ENCODE data around the gene LOXL3.
A peak's percentile ranks its signal among the peaks of the same experiment; 100 is the strongest.

Gene LOXL3, protein sequence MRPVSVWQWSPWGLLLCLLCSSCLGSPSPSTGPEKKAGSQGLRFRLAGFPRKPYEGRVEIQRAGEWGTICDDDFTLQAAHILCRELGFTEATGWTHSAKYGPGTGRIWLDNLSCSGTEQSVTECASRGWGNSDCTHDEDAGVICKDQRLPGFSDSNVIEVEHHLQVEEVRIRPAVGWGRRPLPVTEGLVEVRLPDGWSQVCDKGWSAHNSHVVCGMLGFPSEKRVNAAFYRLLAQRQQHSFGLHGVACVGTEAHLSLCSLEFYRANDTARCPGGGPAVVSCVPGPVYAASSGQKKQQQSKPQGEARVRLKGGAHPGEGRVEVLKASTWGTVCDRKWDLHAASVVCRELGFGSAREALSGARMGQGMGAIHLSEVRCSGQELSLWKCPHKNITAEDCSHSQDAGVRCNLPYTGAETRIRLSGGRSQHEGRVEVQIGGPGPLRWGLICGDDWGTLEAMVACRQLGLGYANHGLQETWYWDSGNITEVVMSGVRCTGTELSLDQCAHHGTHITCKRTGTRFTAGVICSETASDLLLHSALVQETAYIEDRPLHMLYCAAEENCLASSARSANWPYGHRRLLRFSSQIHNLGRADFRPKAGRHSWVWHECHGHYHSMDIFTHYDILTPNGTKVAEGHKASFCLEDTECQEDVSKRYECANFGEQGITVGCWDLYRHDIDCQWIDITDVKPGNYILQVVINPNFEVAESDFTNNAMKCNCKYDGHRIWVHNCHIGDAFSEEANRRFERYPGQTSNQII

DNA sequence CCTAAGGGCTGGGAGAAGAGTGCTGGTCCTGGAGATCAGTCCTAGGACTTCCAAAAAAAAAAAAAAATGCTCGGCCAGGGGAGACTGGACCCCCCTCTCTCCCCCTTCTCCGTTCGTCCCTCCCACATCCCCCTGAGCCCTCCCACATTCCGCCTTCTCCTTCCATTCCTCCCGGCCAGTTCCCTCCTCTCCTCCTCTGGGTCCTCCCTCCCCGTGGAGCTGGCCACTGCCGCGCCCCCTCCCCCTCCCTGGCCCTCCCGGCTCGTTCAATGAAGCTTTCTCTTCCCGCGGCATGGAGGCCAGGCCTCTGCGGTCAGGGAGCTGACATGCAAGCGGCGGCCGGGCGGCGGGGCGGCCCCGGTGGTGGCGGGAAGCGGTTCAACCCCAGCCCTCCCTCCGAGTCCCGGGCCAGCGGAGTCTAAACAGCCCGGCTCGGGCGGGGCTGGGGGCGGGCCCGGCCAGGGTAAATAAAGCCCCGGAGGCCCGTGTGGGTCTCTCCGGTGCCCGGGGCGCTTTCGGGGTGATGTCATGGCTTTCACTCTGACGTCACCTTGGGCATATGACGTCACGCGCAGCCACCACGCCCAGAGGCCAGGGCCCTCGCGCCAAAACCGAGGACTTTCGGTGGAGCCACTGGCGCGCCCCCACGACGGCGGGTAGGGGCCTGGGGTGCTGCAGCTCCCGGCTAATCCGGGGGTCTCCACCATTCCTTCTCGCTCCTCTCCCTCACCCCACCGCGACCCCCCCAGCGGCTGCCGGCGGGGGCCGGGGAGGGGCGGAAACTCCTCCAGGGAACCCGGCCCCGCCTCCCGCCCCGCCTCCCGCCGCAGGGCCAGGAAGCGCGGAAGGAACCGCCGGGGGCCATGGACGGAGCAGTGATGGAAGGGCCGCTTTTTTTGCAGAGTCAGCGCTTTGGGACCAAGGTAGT is at the start of gene LOXL3, which contains the start of gene DOK1:
Gene LOXL3 (minus strand): TSS at position 51 of the 928 bp plus-strand sequence. CDS start 1,308 bp downstream, outside the sequence.
Gene DOK1 (plus strand): TSS at position 829 of the 928 bp plus-strand sequence. CDS start 35 bp downstream, at position 864.
- peak; percentile 55 to 64 for DNase-seq

DNA sequence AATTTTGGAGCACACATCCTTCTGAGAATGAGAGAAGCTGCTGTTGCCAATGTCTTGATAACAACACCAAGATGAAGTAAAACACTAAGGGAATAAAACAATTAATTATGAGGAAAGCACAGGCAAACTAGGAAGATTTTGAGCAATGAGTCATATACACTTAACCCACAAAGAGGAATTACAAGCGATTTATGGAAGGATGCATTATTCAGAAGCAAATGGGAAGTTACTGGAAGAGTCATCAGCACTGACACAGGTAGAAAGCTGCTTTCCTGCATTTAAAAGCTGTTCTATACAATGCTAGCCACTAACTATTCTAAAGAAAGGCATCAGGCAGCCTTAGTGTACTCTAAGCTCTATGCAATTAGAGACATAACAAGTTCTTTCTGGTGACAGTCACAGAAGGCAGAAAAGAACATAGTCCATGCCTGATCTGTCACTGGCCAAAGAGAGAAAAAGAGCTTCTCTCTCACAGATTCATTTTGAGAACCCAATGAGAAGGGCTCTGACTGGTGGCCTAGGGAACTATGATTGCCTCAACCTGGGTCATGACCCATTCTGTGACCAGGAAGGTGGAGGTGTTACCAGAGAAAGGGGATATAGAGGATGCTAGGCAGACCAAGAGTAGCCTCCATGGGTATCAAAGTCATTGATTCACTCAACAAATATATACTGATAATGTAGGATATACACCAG is 49.0 kb upstream of the LOXL3 start:
- no peak for DNase-seq

DNA sequence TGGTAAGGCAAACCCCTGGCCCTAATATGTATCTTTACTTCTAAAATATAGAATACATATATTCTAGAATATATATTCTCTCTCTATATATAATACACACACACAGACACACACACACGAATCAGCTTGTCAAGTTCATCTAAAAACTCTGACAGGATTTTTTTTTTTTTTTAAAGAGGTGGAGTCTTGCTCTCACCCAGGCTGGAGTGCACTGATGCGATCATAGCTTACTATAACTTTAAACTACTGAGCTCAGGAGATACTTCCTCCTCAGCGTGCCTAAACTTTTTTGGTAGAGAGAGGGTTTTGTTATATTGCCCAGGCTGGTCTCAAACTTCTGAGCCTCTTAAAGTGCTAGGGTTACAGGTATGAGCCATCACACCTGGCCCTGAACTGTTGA is 45.9 kb upstream of the LOXL3 start:
- DNase-seq: no peak

DNA sequence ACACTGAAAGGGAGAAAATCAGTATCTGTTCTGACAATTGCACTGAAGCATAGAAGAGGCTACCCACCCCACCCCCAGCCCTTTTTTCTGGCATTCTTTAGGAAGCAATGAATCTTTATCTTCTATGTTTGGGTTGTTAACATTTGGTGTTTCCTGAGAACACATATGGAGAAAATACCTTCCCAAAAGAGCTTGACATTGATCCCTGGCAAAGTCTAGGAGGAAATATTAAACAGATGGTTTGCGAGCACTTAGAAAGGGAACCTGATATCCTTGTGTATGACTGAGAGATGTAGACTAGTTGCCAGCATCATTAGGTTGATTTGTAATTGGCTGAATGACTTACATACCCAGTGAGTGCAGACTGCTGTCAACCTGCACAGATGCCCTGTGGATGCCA is 43.7 kb upstream of the LOXL3 start:
- DNase-seq: peak; percentile 16 to 48

DNA sequence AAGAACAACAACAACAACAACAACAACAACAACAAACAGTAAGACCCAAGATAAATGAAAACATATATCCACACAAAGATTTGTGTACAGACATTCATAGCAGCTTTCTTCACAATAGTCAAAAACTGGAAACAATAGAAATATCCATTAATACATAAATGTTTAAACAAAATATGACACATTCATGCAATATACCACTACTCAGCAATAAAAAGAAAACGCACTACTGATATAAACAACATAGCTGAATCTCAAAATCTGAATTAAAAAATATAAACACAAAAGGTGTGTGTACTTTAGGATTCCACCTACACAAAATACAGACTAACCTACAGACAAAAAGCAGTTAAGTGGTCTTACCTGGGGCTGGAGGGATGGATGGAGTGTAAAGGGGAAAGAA is 42.8 kb upstream of the LOXL3 start:
- no peak for DNase-seq

DNA sequence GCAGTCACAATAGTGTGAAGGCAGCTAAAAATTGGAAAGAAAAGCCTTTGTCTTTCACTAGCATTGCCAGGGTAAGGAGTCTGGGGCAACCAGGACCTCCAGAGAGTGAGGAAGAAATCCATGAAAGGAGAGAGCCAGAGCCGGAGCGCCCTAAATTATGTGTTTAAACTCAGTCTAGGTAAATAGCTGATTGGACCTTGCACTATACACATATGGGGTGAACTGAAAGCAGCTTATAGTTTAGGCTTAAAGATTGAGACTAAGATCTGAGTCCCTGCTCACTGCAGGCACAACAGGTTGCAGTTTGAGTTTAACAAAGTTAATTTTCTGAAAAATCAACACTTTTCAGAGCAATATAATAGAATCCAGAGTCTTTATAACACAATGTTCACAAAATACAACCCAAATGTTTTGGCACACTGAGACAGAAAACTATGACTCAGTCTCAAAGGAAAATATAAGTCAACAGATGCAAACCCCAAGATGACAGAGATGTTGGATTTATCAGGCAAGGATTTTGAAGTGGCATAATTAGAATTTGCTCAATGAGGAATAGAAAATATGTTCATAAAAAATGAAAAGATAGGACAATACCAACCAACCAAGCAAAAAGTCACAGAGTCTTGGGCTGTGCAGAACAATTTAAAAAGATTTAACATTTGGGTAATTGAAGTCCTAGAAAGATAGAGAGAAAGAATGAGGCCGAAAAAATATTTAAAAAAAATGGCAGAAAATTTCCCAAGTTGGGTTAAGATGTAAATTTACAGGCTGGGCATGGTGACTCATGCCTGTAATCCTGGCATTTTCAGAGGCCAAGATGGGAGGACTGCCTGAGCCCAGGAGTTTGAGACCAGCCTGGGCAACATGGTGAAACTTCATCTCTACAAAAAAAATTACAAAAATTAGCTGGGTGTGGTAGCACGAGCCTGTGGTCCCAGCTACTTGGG is 40.4 kb upstream of the LOXL3 start:
- DNase-seq: no peak

DNA sequence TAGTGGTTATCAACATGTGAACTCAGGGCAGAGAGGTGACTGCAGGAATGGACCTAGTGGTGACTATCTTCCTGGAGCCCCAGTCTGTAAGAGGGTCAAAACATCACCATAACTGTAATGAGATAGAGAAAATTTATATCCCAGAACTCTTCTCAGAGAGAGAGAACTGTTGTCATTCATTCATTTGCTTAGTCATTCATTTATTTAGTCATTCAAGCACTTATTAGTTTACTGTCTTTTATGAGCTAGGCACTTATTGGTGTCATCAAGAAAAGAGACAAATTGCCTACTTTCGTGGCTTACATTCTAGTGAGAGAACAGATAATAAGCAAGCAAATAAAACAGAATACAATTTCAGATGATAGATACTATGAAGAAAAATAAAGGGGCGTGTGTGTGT is 34.9 kb upstream of the LOXL3 start:
- no peak for DNase-seq

DNA sequence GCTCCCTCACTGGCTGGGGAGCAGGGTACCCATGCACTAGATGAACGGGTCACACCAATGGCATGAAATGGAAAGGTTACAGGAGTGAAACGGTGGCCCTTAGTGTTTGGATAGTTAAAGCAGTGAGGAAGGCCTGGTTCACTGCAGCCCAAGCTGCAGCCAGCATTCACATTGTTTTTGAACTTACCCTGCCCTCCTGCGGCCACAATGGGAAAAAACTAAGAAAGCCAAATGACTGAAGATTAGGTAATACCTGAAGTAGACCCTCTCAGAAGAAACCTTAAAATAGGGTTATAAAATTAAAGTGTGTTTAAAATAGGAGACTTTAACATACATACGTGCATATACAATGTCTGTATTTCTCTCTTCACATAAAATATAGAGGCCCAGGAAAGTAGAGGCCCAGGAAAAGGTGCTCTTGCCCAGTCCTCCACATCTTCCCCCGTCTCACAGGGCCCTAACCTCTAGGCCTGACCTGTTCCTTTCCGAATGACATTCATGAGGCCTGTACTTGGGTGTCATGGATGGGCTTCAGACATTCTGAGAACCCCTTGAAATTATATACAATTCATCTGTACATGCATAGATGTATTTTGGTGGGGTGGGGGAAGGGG is 34.0 kb upstream of the LOXL3 start:
- peak; percentile 45 to 67 for DNase-seq

DNA sequence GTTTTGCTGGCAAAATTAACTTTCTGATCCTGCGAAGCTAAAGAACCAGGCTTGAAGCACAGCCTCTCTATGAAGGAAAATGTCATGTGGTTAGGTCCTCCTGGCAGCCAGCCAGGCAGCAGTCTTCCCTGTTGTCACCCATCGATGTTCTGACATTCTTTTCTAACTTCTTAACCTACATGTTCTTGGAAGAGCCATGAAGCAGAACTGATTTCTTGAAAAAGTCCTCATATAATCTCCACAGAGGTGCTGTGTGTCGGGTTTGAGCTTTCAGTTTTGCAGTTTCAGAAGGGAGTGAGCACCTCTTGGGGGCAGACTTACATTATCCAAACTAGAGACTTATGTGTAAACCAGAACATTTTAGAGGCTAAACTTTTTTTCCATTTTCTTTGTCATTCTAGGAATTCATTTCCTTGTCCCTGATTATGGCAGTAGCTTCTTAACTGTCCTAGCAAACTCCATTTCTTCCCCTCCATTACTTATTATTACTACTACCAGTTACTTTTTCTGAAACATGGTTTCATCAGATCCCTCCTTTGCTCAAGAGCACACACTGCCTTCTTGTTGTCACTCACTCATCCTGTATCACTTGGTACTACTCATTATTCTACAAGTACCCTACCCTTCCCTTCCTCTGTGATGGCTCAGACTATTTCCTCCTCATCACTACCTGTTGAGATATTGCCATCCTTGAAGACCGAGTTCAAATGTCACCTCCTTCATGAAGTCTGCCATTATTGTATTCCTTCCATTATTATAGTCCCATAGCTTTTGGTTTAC is 31.9 kb upstream of the LOXL3 start:
- DNase-seq: no peak

DNA sequence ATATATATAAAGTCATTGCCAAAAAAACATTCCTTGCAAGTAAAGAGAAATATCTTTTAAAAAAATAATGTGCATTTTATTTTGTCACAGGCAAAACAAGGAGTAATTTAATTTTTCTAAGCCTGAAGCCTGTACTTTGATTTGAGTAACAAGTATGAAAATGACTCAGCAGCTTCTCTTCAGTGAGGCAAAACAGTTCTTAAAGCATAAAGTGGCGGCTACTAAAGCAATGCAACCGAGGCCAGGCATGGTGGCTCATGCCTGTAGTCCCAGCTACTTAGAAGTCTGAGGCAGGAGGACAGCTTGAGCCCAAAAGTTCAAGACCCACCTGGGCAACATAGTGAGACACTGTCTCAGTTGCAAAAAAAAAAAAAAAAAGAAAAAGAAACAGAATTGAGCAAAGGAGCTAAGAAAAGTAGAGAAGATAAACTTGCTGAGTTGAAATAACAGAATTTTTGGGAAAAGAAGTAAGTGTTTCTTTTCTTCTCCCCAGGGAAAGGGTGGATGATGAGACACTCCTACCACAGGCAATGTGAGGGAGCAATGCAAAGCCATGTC is 30.4 kb upstream of the LOXL3 start:
- no peak for DNase-seq

DNA sequence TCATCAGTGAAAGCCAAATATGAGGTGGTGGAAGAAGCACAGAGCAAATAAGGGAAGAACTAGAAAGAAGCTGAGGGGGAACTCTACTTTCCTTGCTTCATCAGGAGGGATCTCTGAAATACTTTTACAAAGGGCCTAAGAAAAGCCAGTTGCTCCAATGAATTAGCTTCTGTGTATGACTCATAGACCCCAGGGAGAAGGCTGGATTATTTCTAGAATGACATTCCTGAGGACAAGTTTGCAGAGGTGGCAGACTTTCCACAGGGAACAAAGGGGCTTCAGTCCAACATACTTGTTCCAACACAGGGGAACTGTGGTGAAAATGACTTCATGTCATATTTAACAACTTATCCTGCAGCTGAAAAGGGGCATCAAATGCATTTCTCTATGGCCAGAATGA is 29.8 kb upstream of the LOXL3 start:
- DNase-seq: no peak

DNA sequence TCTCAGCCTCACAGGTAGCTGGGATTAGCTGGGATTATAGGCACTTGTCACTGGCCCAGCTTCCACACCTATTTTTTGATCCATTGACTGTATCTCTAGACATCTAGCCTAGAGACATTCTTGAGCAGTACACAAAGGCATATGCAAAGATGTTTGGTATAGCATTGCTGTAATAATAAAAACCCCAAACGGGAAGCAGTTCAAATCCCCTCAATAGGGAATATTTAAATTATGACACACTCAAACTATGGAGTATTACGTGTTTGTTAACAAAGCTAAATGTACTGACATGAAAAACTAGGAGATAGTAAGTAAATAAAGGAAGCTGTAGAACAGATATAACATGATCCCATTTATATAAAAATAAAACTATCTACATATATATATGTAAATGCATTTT is 28.4 kb upstream of the LOXL3 start:
- DNase-seq: no peak

DNA sequence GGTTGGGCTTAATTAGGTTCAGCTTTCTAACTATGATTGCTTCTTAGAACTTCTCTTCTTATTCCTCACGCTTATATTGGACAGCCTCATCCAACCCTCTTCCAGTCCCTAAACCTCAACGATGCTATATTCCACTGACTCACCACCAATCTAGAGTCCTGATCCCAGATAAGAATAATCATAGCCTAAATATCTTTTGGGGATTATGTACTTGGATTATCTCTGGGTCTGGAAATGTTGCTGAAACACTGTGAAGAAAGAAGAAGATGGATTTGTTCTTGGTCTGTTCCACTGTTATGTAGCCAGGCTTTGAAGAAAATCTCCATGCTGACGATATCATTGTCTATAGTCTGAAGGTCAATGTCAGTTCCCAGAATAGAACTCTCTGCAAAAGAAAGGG is 27.7 kb upstream of the LOXL3 start:
- no peak for DNase-seq

DNA sequence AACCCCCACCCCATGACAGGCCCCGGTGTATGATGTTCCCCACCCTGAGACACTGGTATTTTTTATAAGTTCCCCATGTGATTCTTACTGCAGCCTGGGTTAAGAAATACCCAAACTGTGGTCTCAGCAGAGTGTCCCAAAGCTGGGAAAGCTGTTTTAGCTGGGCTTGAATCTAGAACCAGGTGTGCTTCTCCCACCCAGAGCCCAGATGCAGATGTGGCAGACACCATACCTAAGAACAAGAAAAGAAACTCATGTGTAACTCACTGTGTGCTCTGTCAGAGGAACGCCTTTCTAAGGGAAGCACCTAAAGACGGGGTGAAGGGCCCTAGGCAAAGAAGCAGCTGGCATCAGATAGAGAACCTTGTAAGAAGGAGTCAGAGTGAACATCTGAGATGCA is 24.7 kb upstream of the LOXL3 start:
- no peak for DNase-seq

DNA sequence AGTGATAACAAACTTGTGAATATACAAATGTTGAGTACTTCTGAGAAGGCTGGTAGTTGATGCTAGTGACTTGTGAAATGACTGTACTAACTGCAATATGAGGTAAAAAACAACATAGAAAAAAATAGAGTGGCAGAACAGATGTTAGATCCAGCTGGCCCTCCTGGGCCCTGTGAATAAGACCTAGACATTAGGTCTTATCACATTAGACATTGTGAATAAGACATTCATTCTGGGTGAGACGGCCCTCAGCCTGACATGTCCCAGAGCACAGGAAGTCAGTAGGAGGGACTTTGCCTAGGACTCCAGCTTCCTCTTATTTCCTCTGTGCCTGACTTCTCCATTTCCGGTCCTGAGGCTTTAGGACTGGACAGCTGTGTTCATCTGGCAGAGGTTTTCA is 23.7 kb upstream of the LOXL3 start:
- DNase-seq: no peak

DNA sequence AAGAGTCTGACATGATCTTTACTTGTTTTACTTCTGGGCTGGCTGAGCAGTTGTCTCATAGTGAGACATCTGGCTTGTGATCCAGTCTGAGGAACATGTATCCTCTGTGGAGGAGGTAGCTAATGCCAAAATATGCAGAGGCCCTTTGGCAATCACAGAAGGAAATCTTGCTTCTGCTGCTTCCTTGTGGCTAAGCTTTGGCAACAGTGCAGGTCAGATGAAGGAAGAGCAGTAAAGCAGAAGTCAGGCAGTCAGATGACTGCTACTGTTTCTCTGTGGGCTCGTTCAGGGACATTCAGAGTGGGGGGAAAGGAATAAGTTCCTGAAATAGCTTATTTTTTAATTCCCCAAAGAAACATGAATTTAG is 23.1 kb upstream of the LOXL3 start:
- DNase-seq: no peak

DNA sequence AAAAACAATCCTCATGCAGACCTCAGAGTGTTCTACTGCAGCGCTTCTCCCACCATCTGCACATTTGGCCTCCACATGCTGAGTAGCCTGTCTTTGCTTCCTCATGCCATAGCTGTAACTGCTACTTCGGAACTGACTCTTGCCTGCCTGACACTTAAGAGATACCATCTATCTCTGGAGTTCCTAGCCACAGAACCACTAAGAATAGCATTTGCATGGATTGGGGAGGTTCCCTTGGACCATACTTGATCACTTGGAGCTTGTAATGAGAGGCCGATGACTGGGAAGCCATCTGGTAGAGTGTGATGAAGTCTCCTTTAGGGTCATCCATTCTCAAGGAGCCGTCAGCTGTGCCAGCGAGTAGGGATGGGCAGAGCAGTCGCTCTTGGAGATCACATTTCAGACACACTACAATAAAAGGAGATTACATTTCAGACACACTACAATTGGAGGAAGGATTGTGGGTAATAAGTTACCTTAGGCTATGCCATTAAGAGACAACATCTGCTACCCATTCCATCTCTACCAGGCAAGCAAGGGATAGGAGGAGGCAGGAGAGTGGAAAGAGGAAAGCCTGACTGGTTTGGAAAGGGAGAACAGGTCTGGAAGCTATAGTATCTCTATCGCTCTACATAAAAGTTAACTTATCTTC is 22.6 kb upstream of the LOXL3 start:
- no peak for DNase-seq

DNA sequence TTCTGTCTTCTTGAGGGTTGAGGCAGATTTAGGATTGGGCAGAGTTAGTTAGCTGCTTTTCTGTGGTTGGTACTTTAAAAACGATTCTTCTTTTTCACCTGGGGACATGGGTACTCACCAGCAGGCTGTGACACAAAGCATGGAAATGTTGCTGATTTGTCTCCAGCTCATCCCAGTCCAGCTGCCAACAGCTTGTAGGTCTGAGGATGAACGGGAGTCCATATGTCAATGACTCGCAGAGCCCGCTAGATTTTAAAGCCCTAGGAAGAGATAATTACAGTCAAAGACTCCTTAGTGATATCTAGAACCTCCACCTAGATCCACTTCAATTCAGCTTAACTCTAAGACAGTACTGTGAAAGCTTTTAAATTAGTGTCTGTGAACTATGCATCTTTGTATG is 21.6 kb upstream of the LOXL3 start:
- DNase-seq: no peak
